Activated CD8-positive, alpha-beta memory T cell treated with anti-CD3 and anti-CD28 coated beads for 4 hours (primary cell): ENCODE results near the gene SUMO2.
A peak's percentile ranks its signal among the peaks of the same experiment; 100 is the strongest.
"Not testable (repeated sequence)": the region's sequence is repeated elsewhere in the genome, so short reads cannot be mapped to it uniquely, and the experiment has no call there.

Experiments
- DNase-seq, 2 donors: peaks; one replicate each; pipeline ENCODE4 v3.0.0-alpha.2; 2020; ENCODE audit warnings: low read depth in 2 of 2

The SUMO2 gene

GRCh38 chr17:75181608-75182318, 996 bp downstream of the SUMO2 start:
- DNase-seq: peak in 1 of 2 donors; percentile 3

GRCh38 chr17:75181110-75181509, 1.6 kb downstream of the SUMO2 start:
- no peak for DNase-seq

- no peak for DNase-seq
These were observed 4.3 kb downstream of the SUMO2 start for GRCh38 chr17:75178453-75178852.

- no peak for DNase-seq
These were observed 6.1 kb downstream of the SUMO2 start for GRCh38 chr17:75176625-75177024.

- no peak for DNase-seq
These were observed 7.8 kb downstream of the SUMO2 start for GRCh38 chr17:75174996-75175395.

- no peak for DNase-seq
These were observed 9.2 kb downstream of the SUMO2 start for GRCh38 chr17:75173526-75173925.

- DNase-seq: no peak
These were observed 13.8 kb downstream of the SUMO2 start for GRCh38 chr17:75168998-75169397.

- DNase-seq: not testable (repeated sequence)
These were observed 18.2 kb downstream of the SUMO2 start for GRCh38 chr17:75164606-75165005.

GRCh38 chr17:75163074-75163473, 19.7 kb downstream of the SUMO2 start:
- DNase-seq: no peak

- DNase-seq: no peak
These were observed 22.5 kb downstream of the SUMO2 start for GRCh38 chr17:75160211-75160610.

GRCh38 chr17:75159196-75160031, 23.3 kb downstream of the SUMO2 start:
- no peak for DNase-seq

- DNase-seq: not testable (repeated sequence)
These were observed 24.3 kb downstream of the SUMO2 start for GRCh38 chr17:75158480-75158879.

GRCh38 chr17:75155191-75155601, 27.6 kb downstream of the SUMO2 start:
- no peak for DNase-seq

GRCh38 chr17:75154195-75155106, 28.3 kb downstream of the SUMO2 start, which contains the start of gene JPT1:
TSS of gene JPT1 (minus strand) at chr17:75154512. CDS start at chr17:75154397, 115 bp downstream.
- DNase-seq: peak; percentile 94 to 97

GRCh38 chr17:75153780-75154194, 29.0 kb downstream of the SUMO2 start:
- no peak for DNase-seq

GRCh38 chr17:75152922-75153779, 29.6 kb downstream of the SUMO2 start:
- no peak for DNase-seq

GRCh38 chr17:75152523-75152921, 30.2 kb downstream of the SUMO2 start:
- DNase-seq: no peak

- DNase-seq: no peak
These were observed 30.8 kb downstream of the SUMO2 start for GRCh38 chr17:75151930-75152329.

- DNase-seq: no peak
These were observed 34.7 kb downstream of the SUMO2 start for GRCh38 chr17:75147878-75148546.

GRCh38 chr17:75146592-75146991, 36.2 kb downstream of the SUMO2 start:
- DNase-seq: no peak
